Adrenal gland (tissue), 12 donors: ENCODE results near the gene HOTAIR. TPM values are rescaled to one million over a fixed set of nuclear protein-coding genes. Genes with fewer than 3 reads are reported as not detected.

ENCODE experiments used
- DNase-seq, 7 donors: peaks; one replicate each; pipeline ENCODE4 v3.0.0-alpha.2; 2019 to 2020
- H3K27ac ChIP-seq, 5 donors: fragments of 200-600 bp; sonication (generic) in 4 of 5; 1 replicate in 3 of 5; 2 replicates in 2 of 5; pipeline versions ENCODE4 v1.5.1 to v1.8.0; 2016 to 2020; ENCODE audit warnings: mild to moderate bottlenecking in 1 of 5
- H3K27me3 ChIP-seq: fragments of 200-600 bp; 2 replicates; pipeline ENCODE4 v1.8.0; 2021
- H3K36me3 ChIP-seq, 2 donors: fragments of 200-600 bp; replicated peaks in 1 of 2; 1 replicate in 1 of 2; 2 replicates in 1 of 2; pipeline versions ENCODE4 v1.5.1 to v1.8.0; 2018 to 2022
- H3K4me1 ChIP-seq, 2 donors: fragments of 200-600 bp; replicated peaks in 1 of 2; 1 replicate in 1 of 2; 2 replicates in 1 of 2; pipeline versions ENCODE4 v1.5.1 to v1.8.0; 2018 to 2021
- H3K4me3 ChIP-seq, 4 donors: fragments of 200-600 bp; sonication (generic) in 3 of 4; one replicate each; pipeline ENCODE4 v1.5.1; 2016 to 2018
- H3K9me3 ChIP-seq, 3 donors: fragments of 200-600 bp; sonication (generic) in 1 of 3; replicated peaks in 1 of 3; 1 replicate in 2 of 3; 2 replicates in 1 of 3; pipeline versions ENCODE4 v1.5.1 to v1.8.0; 2016 to 2021
- POLR2A ChIP-seq, 2 donors: fragments of 450-650 bp; IDR thresholded peaks; one replicate each; pipeline ENCODE4 v1.6.1; 2017; ENCODE audit warnings: antibody characterized with exemption in 2 of 2, mild to moderate bottlenecking in 2 of 2, moderate library complexity in 1 of 2
- WGBS, 4 donors: extraction: QIAGEN DNeasy Blood & Tissue Kit in 2 of 4; methylation state at CpG; one replicate each; pipeline versions ENCODE4 v1.1.5 to v1.1.7; 2013 to 2017; 5-methylcytosine and 5-hydroxymethylcytosine counted together
- intact Hi-C, 2 donors: fragments of 100-400 bp; cut with DNase I; formaldehyde crosslinking; loops; one replicate each; pipeline versions ENCODE4 v1.14.1 to v1.15.0; 2022 to 2023
- polyA plus RNA-seq, 3 donors: library from polyadenylated mRNA; stranded (reverse); fragments of 200-250 nt in 2 of 3; fragments of 350-450 nt in 1 of 3; fragmentation: Illumina TruSeq in 1 of 3; extraction: RNeasy Lipid Tissue Mini Kit (QIAGEN cat#74804) in 1 of 3; gene quantifications; one replicate each; pipeline ENCODE4 v1.2.3, GENCODE V29; 2013 to 2014
- total RNA-seq, 9 donors: library from RNA; depleted of rRNA in 4 of 9; stranded (reverse); fragments of >200 nt in 4 of 9; fragments of 120-200 nt in 1 of 9; fragmentation: NEBNext Ultra II Directional in 1 of 9; extraction: Animal tissue kit (Norgen Biotek cat#: 25700) in 1 of 9; gene quantifications; one replicate each; pipeline versions ENCODE4 v1.1.0 to v1.2.4, GENCODE V29; 2013 to 2023
- TF ChIP-seq, protein P1 (sequence below), 6 experiments: fragments of 450-650 bp in 4 of 6; fragments of 200-600 bp in 2 of 6; sonication (generic) in 1 of 6; IDR thresholded peaks; 1 replicate in 5 of 6; 2 replicates in 1 of 6; pipeline versions ENCODE4 v1.5.1 to v1.8.0; 2016 to 2021; ENCODE audit warnings: antibody characterized with exemption in 6 of 6, mild to moderate bottlenecking in 2 of 6, moderate library complexity in 1 of 6
- donor health status: healthy with polysubstance abuse.
- donor health status: Bipolar disorder and iron deficiency.
- donor health status: DM: yes; HTN: yes; CAD: no.
- donor health status: DM: no; HTN: no; CAD: no.
- donor health status: DM: no; HTN: no; CAD: no.
- donor health status: DM: yes; HTN: yes; CAD: no.

The HOTAIR gene
- total and polyA plus RNA-seq, 12 donors: not detected

GRCh38 chr12:53996240-53997203, 21.8 kb upstream of the HOTAIR start:
- H3K4me1 ChIP-seq: peaks cover 14 to 26% of the 10 kb centered on the region in 2 donors

GRCh38 chr12:53995378-53996239, 20.9 kb upstream of the HOTAIR start:
- peak overlapping the region in 1 of 4 donors; percentile 6 for H3K4me3 ChIP-seq
- no peak for TF ChIP-seq POLR2A (IDR thresholded peaks at IDR 0.05)
- TF ChIP-seq, protein P1, sequence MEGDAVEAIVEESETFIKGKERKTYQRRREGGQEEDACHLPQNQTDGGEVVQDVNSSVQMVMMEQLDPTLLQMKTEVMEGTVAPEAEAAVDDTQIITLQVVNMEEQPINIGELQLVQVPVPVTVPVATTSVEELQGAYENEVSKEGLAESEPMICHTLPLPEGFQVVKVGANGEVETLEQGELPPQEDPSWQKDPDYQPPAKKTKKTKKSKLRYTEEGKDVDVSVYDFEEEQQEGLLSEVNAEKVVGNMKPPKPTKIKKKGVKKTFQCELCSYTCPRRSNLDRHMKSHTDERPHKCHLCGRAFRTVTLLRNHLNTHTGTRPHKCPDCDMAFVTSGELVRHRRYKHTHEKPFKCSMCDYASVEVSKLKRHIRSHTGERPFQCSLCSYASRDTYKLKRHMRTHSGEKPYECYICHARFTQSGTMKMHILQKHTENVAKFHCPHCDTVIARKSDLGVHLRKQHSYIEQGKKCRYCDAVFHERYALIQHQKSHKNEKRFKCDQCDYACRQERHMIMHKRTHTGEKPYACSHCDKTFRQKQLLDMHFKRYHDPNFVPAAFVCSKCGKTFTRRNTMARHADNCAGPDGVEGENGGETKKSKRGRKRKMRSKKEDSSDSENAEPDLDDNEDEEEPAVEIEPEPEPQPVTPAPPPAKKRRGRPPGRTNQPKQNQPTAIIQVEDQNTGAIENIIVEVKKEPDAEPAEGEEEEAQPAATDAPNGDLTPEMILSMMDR (IDR thresholded peaks at IDR 0.05): no peak
- intact Hi-C loops: no loop called here
- WGBS, 4 donors: 34 to 62% (median 45%) methylated on average over 29 to 48 of the region's 48 CpGs
- peaks cover 12 to 21% of the 10 kb centered on the region in 2 donors for H3K4me1 ChIP-seq
- H3K27me3 ChIP-seq: peaks cover 59% of the 10 kb centered on the region
- H3K36me3 ChIP-seq: no peaks in the 10 kb centered on the region
- no peak for DNase-seq
- H3K27ac ChIP-seq: peak overlapping the region in 1 of 5 donors; percentile 56
- no peaks in the 10 kb centered on the region for H3K9me3 ChIP-seq

More at GRCh38 chr12:53996240-53997203, 21.8 kb upstream of the HOTAIR start:
- H3K9me3 ChIP-seq: no peaks in the 10 kb centered on the region
- peaks cover 50% of the 10 kb centered on the region for H3K27me3 ChIP-seq
- no peak for DNase-seq
- TF ChIP-seq, protein P1 (IDR thresholded peaks at IDR 0.05): no peak
- no peak for TF ChIP-seq POLR2A (IDR thresholded peaks at IDR 0.05)
- 66 to 81% (median 70%) methylated on average over 22 to 29 of the region's 29 CpGs for WGBS, 4 donors
- H3K4me3 ChIP-seq: peak overlapping the region in 1 of 4 donors; percentile 6
- peak overlapping the region in 1 of 5 donors; percentile 56 for H3K27ac ChIP-seq
- intact Hi-C loops: no loop called here
- no peaks in the 10 kb centered on the region for H3K36me3 ChIP-seq

GRCh38 chr12:53995002-53995377, 20.2 kb upstream of the HOTAIR start:
- Histone ChIP-seq H3K27ac (peak overlapping the region in 1 of 5 donors; percentile 56), H3K4me1 (peaks cover 6 to 17% of the 10 kb centered on the region in 2 donors)

More at GRCh38 chr12:53995002-53995377, 20.2 kb upstream of the HOTAIR start:
- H3K4me3 ChIP-seq: no peak overlapping the region
- peaks cover 63% of the 10 kb centered on the region for H3K27me3 ChIP-seq
- TF ChIP-seq, protein P1 (IDR thresholded peaks at IDR 0.05): no peak
- no peak for TF ChIP-seq POLR2A (IDR thresholded peaks at IDR 0.05)
- H3K9me3 ChIP-seq: no peaks in the 10 kb centered on the region
- intact Hi-C loops: no loop called here
- DNase-seq: no peak
- 24 to 38% (median 30%) methylated on average over 11 to 17 of the region's 17 CpGs for WGBS, 4 donors
- H3K36me3 ChIP-seq: no peaks in the 10 kb centered on the region
